T-helper 1 cell treated with Interleukin-12 subunit alpha and Interleukin-12 subunit beta and Interleukin-4 antibody, amounts not matched to agents 30 μg/mL and 1 μg/mL, for 36 hours (primary cell): ENCODE data around the gene C3orf52.
A peak's percentile ranks its signal among the peaks of the same experiment; 100 is the strongest.

Experiments
- H3K27ac Mint-ChIP-seq: one replicate; pipeline ENCODE4 v1.8.0; 2021; ENCODE audit warnings: mild to moderate bottlenecking, mixed read lengths
- H3K27me3 Mint-ChIP-seq: one replicate; pipeline ENCODE4 v1.8.0; 2021; ENCODE audit warnings: low read depth, mixed read lengths
- H3K36me3 Mint-ChIP-seq: one replicate; pipeline ENCODE4 v1.8.0; 2021; ENCODE audit warnings: low read depth, mixed read lengths
- H3K4me1 Mint-ChIP-seq: one replicate; pipeline ENCODE4 v1.8.0; 2021; ENCODE audit warnings: low read depth, mixed read lengths
- H3K4me3 Mint-ChIP-seq: one replicate; pipeline ENCODE4 v1.8.0; 2021; ENCODE audit warnings: mild to moderate bottlenecking, moderate library complexity, mixed read lengths
- H3K9me3 Mint-ChIP-seq: one replicate; pipeline ENCODE4 v1.8.0; 2021; ENCODE audit warnings: mixed read lengths

C3orf52 gene

GRCh38 chr3:112074006-112074405, 12.2 kb upstream of the C3orf52 start:
- H3K27me3 Mint-ChIP-seq: peaks cover 6% of the 10 kb centered on the region
- H3K9me3 Mint-ChIP-seq: peaks cover 14% of the 10 kb centered on the region
- peaks cover 36% of the 10 kb centered on the region for H3K4me1 Mint-ChIP-seq
- H3K36me3 Mint-ChIP-seq: peaks cover 14% of the 10 kb centered on the region
- no peak overlapping the region for H3K27ac Mint-ChIP-seq
- no peak overlapping the region for H3K4me3 Mint-ChIP-seq

GRCh38 chr3:112074616-112075497, 11.3 kb upstream of the C3orf52 start:
- peaks cover 11% of the 10 kb centered on the region for H3K36me3 Mint-ChIP-seq
- peak overlapping the region; percentile 81 for H3K27ac Mint-ChIP-seq
- H3K27me3 Mint-ChIP-seq: peaks cover 4% of the 10 kb centered on the region
- peaks cover 36% of the 10 kb centered on the region for H3K4me1 Mint-ChIP-seq
- H3K4me3 Mint-ChIP-seq: peak overlapping the region; percentile 69
- peaks cover 10% of the 10 kb centered on the region for H3K9me3 Mint-ChIP-seq

GRCh38 chr3:112078125-112079083, 7.8 kb upstream of the C3orf52 start:
- peaks cover 22% of the 10 kb centered on the region for H3K4me1 Mint-ChIP-seq
- H3K27ac Mint-ChIP-seq: no peak overlapping the region
- no peak overlapping the region for H3K4me3 Mint-ChIP-seq
- peaks cover 4% of the 10 kb centered on the region for H3K36me3 Mint-ChIP-seq
- no peaks in the 10 kb centered on the region for H3K9me3 Mint-ChIP-seq
- H3K27me3 Mint-ChIP-seq: no peaks in the 10 kb centered on the region

- H3K27me3 Mint-ChIP-seq: peaks cover 4% of the 10 kb centered on the region
- peaks cover 28% of the 10 kb centered on the region for H3K4me1 Mint-ChIP-seq
- H3K36me3 Mint-ChIP-seq: peaks cover 2% of the 10 kb centered on the region
- no peak overlapping the region for H3K4me3 Mint-ChIP-seq
- H3K9me3 Mint-ChIP-seq: no peaks in the 10 kb centered on the region
- H3K27ac Mint-ChIP-seq: no peak overlapping the region
Observed at GRCh38 chr3:112083239-112083638, 3.0 kb upstream of the C3orf52 start.

GRCh38 chr3:112084980-112085705, 1.0 kb upstream of the C3orf52 start:
- Mint-ChIP-seq H3K27ac (no peak overlapping the region), H3K9me3 (no peaks in the 10 kb centered on the region), H3K27me3 (peaks cover 4% of the 10 kb centered on the region), H3K36me3 (peaks cover 2% of the 10 kb centered on the region), H3K4me1 (peaks cover 38% of the 10 kb centered on the region), H3K4me3 (peak overlapping the region; percentile 48)

GRCh38 chr3:112085735-112086075, 484 bp upstream of the C3orf52 start:
- Mint-ChIP-seq H3K4me3 (peak overlapping the region; percentile 93), H3K4me1 (peaks cover 43% of the 10 kb centered on the region), H3K27me3 (peaks cover 4% of the 10 kb centered on the region), H3K36me3 (peaks cover 2% of the 10 kb centered on the region), H3K9me3 (no peaks in the 10 kb centered on the region), H3K27ac (peak overlapping the region; percentile 84)

GRCh38 chr3:112086875-112087524, 811 bp downstream of the C3orf52 start:
- Mint-ChIP-seq H3K36me3 (peaks cover 2% of the 10 kb centered on the region), H3K9me3 (no peaks in the 10 kb centered on the region), H3K4me1 (peaks cover 50% of the 10 kb centered on the region), H3K27me3 (peaks cover 4% of the 10 kb centered on the region), H3K4me3 (peak overlapping the region; percentile 93), H3K27ac (peak overlapping the region; percentile 84)

GRCh38 chr3:112087746-112088145, 1.6 kb downstream of the C3orf52 start:
- H3K4me3 Mint-ChIP-seq: peak overlapping the region; percentile 93
- H3K36me3 Mint-ChIP-seq: peaks cover 2% of the 10 kb centered on the region
- no peaks in the 10 kb centered on the region for H3K9me3 Mint-ChIP-seq
- peaks cover 56% of the 10 kb centered on the region for H3K4me1 Mint-ChIP-seq
- peaks cover 4% of the 10 kb centered on the region for H3K27me3 Mint-ChIP-seq
- peak overlapping the region; percentile 84 for H3K27ac Mint-ChIP-seq

GRCh38 chr3:112088944-112089343, 2.8 kb downstream of the C3orf52 start:
- no peaks in the 10 kb centered on the region for H3K9me3 Mint-ChIP-seq
- peaks cover 63% of the 10 kb centered on the region for H3K4me1 Mint-ChIP-seq

GRCh38 chr3:112089956-112090886, 4.0 kb downstream of the C3orf52 start:
- H3K36me3 Mint-ChIP-seq: peaks cover 10% of the 10 kb centered on the region
- peaks cover 60% of the 10 kb centered on the region for H3K4me1 Mint-ChIP-seq
- H3K27ac Mint-ChIP-seq: peak overlapping the region; percentile 47
- no peak overlapping the region for H3K4me3 Mint-ChIP-seq
- no peaks in the 10 kb centered on the region for H3K9me3 Mint-ChIP-seq
- H3K27me3 Mint-ChIP-seq: no peaks in the 10 kb centered on the region

More at GRCh38 chr3:112088944-112089343, 2.8 kb downstream of the C3orf52 start:
- no peak overlapping the region for H3K4me3 Mint-ChIP-seq
- H3K36me3 Mint-ChIP-seq: peaks cover 7% of the 10 kb centered on the region
- H3K27ac Mint-ChIP-seq: no peak overlapping the region
- peaks cover 2% of the 10 kb centered on the region for H3K27me3 Mint-ChIP-seq

- H3K27me3 Mint-ChIP-seq: no peaks in the 10 kb centered on the region
- H3K36me3 Mint-ChIP-seq: peaks cover 14% of the 10 kb centered on the region
- H3K4me1 Mint-ChIP-seq: peaks cover 60% of the 10 kb centered on the region
- no peak overlapping the region for H3K4me3 Mint-ChIP-seq
- no peaks in the 10 kb centered on the region for H3K9me3 Mint-ChIP-seq
- peak overlapping the region; percentile 18 for H3K27ac Mint-ChIP-seq
Observed at GRCh38 chr3:112090887-112091586, 4.8 kb downstream of the C3orf52 start.

GRCh38 chr3:112092496-112093179, 6.4 kb downstream of the C3orf52 start:
- Mint-ChIP-seq H3K36me3 (peaks cover 17% of the 10 kb centered on the region), H3K27ac (peak overlapping the region; percentile 53), H3K4me1 (peaks cover 55% of the 10 kb centered on the region), H3K27me3 (no peaks in the 10 kb centered on the region), H3K4me3 (peak overlapping the region; percentile 40), H3K9me3 (no peaks in the 10 kb centered on the region)
